ENCODE measurements around the gene FOXP2. TPM values are rescaled to one million over a fixed set of nuclear protein-coding genes. Genes with fewer than 3 reads are reported as not detected.

Gene FOXP2
- total and polyA plus RNA-seq, 4 donors, result 1.2 to 7.4 (median 5.7) TPM

- Histone ChIP-seq H3K4me3 (ENCODE audit: low read depth in 1 of 3, low read length in 3 of 3) (no peak overlapping the region), H3K27me3 (ENCODE audit: control insufficient read depth in 4 of 4, insufficient read depth in 4 of 4, low read length in 3 of 4) (no peaks in the 10 kb centered on the region), H3K9ac (ENCODE audit: low read depth in 1 of 2, low read length in 2 of 2) (no peak overlapping the region), H3K4me1 (ENCODE audit: control insufficient read depth in 4 of 4, insufficient read depth in 4 of 4, low read length in 3 of 4) (no peaks in the 10 kb centered on the region), H3K9me3 (ENCODE audit: control insufficient read depth in 4 of 4, low read length in 3 of 4) (no peaks in the 10 kb centered on the region), H3K27ac (ENCODE audit: low read depth in 1 of 2, low read length in 2 of 2) (no peak overlapping the region), H3K36me3 (ENCODE audit: control insufficient read depth in 4 of 4, insufficient read depth in 3 of 4, low read depth in 1 of 4, low read length in 3 of 4) (no peaks in the 10 kb centered on the region)
- TF ChIP-seq ZBTB33 (IDR thresholded peaks at IDR 0.05) (no peak), SP1 (IDR thresholded peaks at IDR 0.05) (no peak), MAX (IDR thresholded peaks at IDR 0.05) (no peak), CTCF (IDR thresholded peaks at IDR 0.05; ENCODE audit: low read depth, low read length, missing input control) (no peak), FOXA2 (IDR thresholded peaks at IDR 0.05) (no peak), NR2F2 (IDR thresholded peaks at IDR 0.05) (no peak), RXRA (IDR thresholded peaks at IDR 0.05) (no peak), HNF4G (IDR thresholded peaks at IDR 0.05) (no peak), FOXA1 (IDR thresholded peaks at IDR 0.05) (no peak), ATF3 (IDR thresholded peaks at IDR 0.05) (no peak), YY1 (IDR thresholded peaks at IDR 0.05) (no peak), GABPA (IDR thresholded peaks at IDR 0.05 in 1 of 2, conservative IDR thresholded peaks at IDR 0.05 in 1 of 2) (no peak), HNF4A (conservative IDR thresholded peaks at IDR 0.05) (no peak), RAD21 (IDR thresholded peaks at IDR 0.05) (no peak)
- WGBS, result 83% methylated on average over 3 of the region's 3 CpGs
- DNase-seq (ENCODE audit: low spot score), result no peak
These were observed 304.2 kb downstream of the FOXP2 start for GRCh38 chr7:114718861-114719260.

- no peak overlapping the region for H3K27ac ChIP-seq (ENCODE audit: low read depth in 1 of 2, low read length in 2 of 2)
- no peak for DNase-seq (ENCODE audit: low spot score)
- no peaks in the 10 kb centered on the region for H3K27me3 ChIP-seq (ENCODE audit: control insufficient read depth in 4 of 4, insufficient read depth in 4 of 4, low read length in 3 of 4)
- H3K9ac ChIP-seq (ENCODE audit: low read depth in 1 of 2, low read length in 2 of 2), result no peak overlapping the region
- H3K4me1 ChIP-seq (ENCODE audit: control insufficient read depth in 4 of 4, insufficient read depth in 4 of 4, low read length in 3 of 4), result no peaks in the 10 kb centered on the region
- H3K36me3 ChIP-seq (ENCODE audit: control insufficient read depth in 4 of 4, insufficient read depth in 3 of 4, low read depth in 1 of 4, low read length in 3 of 4), result no peaks in the 10 kb centered on the region
- no peak overlapping the region for H3K4me3 ChIP-seq (ENCODE audit: low read depth in 1 of 3, low read length in 3 of 3)
- no peak for TF ChIP-seq NR2F2 (IDR thresholded peaks at IDR 0.05)
- TF ChIP-seq CTCF (IDR thresholded peaks at IDR 0.05; ENCODE audit: low read depth, low read length, missing input control), result no peak
- no peak for TF ChIP-seq TAF1 (conservative IDR thresholded peaks at IDR 0.05)
- TF ChIP-seq MAX (IDR thresholded peaks at IDR 0.05), result no peak
- no peaks in the 10 kb centered on the region for H3K9me3 ChIP-seq (ENCODE audit: control insufficient read depth in 4 of 4, low read length in 3 of 4)
- WGBS, result 72% methylated on average over 4 of the region's 4 CpGs
These were observed 306.1 kb downstream of the FOXP2 start for GRCh38 chr7:114720725-114721124.
